HG02623 (cell line): ENCODE measurements around the gene DPYD.
"Not testable (repeated sequence)": the region's sequence is repeated elsewhere in the genome, so short reads cannot be mapped to it uniquely, and the experiment has no call there.

Experiments
- ATAC-seq: cut with Tn5 transposase; IDR thresholded peaks from one replicate; pipeline ENCODE4 v1.9.1; 2021; ENCODE audit warnings: moderate library complexity; ENCODE audit not compliant: unreplicated experiment

Gene DPYD

GRCh38 chr1:97379387-97380075 lies 541.3 kb downstream of the DPYD start:
- ATAC-seq, result no peak

- ATAC-seq, result no peak
Observed at GRCh38 chr1:97378596-97378995, 542.2 kb downstream of the DPYD start.

DNA sequence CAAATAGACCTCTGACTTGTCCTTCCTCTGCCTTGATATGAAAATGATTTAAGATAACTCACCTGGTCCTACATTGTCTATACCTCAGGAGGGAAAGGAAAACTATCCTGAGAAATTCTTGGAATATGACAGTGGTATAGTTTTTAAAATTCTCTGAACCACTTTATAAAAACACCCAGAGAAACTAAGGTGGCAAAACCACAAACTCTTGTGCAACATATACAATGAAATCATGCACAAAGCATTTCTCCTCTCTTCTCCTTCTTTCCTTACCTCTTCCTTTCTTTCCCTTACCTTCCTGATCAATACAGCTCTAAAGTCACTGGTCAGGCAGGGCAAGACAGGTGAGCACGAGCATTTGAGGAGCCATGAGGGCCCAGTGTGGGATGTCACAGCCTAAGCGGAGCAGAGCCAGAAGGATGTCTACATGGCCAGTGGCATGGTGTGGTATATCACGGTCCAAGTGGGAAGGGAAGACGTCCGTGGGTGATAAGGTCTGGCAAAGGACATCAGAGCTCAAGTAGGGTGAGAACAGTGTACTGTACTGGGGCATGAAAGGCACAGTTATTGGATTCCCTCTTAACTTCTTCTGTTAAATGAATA lies 543.3 kb downstream of the DPYD start:
- no peak for ATAC-seq

DNA sequence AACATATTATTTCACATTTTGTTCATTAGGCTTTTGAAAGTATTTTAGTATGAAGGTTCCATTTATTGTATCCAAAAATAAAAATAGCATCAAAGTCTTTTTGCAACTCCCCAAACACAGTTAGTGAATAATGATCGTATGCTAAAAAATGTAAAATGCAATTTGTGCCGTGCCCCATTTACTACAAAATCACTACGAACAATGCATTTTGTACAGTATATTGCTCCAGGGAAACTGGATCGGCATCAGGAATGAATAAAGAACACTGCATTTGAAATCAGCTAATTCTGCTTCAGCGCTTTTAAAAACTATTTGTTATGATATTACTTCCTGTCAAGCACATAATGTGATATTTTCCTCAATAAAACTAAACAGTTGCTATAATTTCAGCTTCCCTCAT lies 547.8 kb downstream of the DPYD start:
- no peak for ATAC-seq

DNA sequence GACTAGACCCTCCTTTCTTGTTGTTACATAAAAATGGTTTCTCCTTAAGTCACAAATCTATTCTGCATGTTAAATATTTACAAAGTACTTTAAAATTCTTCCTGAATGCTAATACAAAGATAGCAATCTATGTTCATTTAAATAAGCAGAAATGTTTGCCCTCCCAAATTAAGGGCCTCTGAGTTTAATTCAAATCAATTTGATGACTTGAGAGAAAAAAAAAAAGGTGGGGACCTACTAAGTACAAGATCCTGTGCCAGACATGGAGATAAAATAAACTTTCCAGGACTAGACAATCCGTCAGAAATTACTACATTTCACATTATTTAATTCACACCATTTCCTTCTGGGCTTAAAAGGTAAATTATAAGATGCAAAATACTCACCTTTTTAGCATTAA lies 548.3 kb downstream of the DPYD start:
- ATAC-seq, result no peak

DNA sequence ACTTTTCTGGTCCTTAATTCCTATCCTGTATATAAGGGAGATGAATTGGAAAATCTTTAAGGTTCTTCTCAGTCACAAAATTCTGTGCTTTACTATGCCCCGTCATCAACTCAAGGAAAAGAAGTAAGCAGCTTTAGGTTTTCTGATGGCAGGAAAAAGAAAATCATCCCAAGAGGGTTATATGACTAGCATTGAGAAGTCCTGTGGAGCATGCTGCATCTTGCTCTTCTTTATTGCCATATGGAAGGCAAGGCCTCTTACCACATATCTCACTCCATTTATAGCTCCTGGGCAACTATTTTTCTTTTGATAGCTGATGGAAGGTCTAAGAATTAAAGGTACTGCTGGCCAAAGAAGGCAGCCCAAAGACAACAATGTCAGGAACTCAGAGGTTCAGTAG lies 552.5 kb downstream of the DPYD start:
- no peak for ATAC-seq

GRCh38 chr1:97366984-97367383 lies 553.9 kb downstream of the DPYD start:
- ATAC-seq, result no peak

GRCh38 chr1:97365026-97365425 lies 555.8 kb downstream of the DPYD start:
- ATAC-seq, result no peak

DNA sequence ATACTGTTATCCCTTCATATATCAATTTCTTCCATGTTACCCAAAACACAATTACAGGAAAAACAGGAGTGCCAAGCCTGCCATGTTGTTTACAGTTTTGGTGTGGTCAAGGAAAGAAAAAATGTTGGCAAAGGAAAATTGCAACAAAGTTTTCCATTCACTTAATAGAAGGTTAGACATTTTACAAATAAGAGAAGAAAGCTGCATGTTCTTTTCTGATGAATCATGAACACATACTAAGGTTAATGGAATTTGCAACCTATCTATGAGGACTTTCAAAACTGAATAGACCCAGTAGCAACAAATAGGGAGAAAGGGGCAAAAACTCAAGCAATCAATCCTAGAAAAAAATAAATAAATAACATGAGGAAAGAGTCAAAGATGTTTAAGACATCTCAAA lies 556.7 kb downstream of the DPYD start:
- ATAC-seq, result no peak

- no peak for ATAC-seq
Observed at GRCh38 chr1:97356309-97356708, 564.5 kb downstream of the DPYD start.

- ATAC-seq, result no peak
Observed at GRCh38 chr1:97352936-97353382, 567.9 kb downstream of the DPYD start.

GRCh38 chr1:97351846-97352245 lies 569.0 kb downstream of the DPYD start:
- ATAC-seq, result no peak

- no peak for ATAC-seq
Observed at GRCh38 chr1:97350662-97351061, 570.2 kb downstream of the DPYD start.

GRCh38 chr1:97350241-97350640 lies 570.6 kb downstream of the DPYD start:
- ATAC-seq, result no peak

- ATAC-seq, result not testable (repeated sequence)
Observed at GRCh38 chr1:97349794-97350193, 571.0 kb downstream of the DPYD start.

DNA sequence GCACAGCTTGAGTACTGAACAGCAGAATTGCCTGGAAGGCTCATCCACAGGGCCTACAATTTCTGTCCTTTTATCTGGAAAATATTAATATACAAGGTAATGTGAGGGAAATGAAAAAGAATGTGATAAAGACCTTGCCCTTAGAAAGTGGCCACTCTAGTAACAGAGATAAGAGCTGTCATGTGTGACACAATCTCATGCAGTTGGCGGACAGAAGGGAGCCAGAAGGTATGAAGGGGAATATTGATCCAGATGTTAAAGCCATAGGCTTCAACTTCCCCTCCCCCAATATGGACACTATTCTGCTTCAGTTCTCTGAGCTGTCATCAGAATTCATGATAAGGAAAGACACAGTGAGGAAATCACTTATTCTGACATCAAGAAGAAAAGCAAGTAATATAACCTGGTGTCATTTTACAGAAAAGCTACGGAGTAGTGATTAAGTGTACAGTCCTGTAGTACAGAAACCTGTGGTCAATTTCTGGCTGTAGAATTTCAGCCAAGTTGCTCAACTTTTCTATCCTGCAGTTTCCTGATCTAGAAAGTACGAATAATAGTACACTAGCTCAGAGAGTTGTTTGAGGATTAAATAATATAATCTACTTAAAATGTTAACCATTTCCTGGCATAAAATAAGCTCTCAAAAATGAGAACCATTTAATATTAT lies 572.1 kb downstream of the DPYD start:
- no peak for ATAC-seq

DNA sequence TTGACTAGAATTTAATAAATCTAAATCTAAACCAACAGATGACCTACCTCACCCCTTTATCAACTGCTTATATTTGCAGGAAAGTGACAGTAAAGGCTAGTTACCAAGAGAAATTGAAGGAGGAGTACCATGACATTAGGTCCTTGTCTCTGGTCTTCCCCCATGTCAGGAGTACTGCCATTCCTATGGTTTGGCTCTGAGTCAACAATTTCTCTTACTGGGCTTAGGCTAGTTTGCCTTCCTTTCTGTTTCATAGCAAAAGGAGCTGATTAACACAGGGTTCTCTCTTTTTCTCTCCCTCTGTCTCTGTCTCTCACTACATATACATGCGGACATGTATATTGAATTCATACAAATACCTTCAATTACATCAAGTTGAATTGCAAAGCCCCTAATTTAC lies 579.9 kb downstream of the DPYD start:
- no peak for ATAC-seq

GRCh38 chr1:97338347-97338746 lies 582.5 kb downstream of the DPYD start:
- ATAC-seq, result no peak

DNA sequence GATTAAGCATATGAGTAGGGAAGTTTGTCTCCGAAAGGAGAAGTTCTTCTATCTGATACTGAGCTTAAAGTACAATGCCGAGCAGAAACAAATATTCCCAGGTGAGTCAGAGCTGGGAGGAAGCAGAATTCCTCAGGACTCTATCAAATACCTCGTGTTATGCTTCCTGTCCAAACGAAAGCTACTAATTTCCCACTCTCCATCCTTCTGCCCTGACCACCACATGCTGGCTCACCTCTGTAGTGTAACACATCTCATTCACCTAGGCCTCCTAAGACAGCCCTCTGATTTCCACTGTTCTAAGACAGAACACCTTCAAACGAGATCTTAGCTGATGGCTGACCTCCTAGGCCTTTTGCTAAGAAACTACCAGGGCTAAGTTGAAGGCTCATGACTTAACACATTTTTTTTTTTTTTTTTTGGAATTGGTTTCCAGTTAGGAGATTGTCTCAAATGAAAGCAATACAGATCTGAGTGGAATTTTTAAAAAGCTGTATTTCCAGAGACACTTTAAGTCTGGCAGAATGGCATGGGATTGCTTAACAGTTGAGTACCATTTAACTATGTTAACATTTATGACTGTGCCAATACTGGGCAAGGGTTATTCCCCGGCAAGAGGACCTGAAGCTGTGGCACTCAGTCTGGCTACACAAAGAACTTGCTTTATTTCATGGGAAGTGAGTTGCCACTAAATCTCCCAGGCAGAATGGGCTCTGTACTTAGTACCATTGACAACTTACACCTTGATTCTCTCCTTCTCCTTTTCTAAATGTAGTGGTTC lies 583.4 kb downstream of the DPYD start:
- ATAC-seq, result no peak

DNA sequence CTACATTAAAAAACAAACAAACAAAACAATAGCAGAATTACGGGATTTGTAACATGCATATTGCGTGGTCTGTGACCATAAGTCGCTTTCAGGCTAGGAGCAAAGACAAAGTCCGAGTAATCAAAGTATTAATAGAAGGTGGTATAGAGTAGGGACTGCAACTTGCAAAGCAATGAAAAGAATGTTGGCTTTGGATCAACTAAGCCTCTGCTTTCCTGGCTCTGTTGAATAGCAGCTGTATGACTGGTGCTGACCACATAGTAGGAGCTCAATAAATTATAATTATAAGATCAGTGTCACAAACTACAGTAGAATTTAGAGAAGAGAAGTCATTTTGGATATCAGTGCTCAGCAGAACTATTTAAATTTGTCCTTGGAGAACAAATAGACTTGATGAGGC lies 586.4 kb downstream of the DPYD start:
- ATAC-seq, result no peak

DNA sequence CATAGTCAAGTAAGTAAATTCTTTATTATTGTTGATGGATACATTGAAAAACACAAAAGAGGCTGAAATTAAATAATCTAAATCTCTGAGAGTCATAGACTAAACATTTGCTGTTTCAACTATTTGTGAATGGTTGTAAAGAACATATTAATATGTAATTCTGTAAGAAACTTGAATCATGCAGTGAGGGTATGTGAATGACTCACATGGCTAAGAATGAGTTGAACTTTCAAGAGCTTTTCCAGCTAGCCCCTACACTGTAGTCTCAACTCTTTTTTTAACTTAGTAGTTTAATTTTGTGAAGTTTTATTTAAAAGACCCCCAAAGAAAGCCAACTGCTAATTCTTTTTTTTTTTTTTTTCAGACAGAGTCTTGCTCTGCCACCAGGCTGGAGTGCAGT lies 588.1 kb downstream of the DPYD start:
- no peak for ATAC-seq

- ATAC-seq, result no peak
Observed at GRCh38 chr1:97331165-97331564, 589.7 kb downstream of the DPYD start.
